ENCODE results near the gene NEMP1. TPM values are rescaled to one million over a fixed set of nuclear protein-coding genes. Genes with fewer than 3 reads are reported as not detected.

Gene NEMP1
- total and polyA plus RNA-seq, 2 experiments from 2014 or later, result 5.9 to 7.6 TPM

GRCh38 chr12:57089271-57090245 lies 11.0 kb upstream of the NEMP1 start:
- no peaks in the 10 kb centered on the region for H3K9me2 ChIP-seq (ENCODE audit: insufficient read depth)
- H4K20me1 ChIP-seq (ENCODE audit: insufficient read depth), result no peaks in the 10 kb centered on the region
- H3K4me3 ChIP-seq, result peak overlapping the region; percentile 93
- no peaks in the 10 kb centered on the region for H3K9me3 ChIP-seq (ENCODE audit: low read depth)
- peaks cover 42% of the 10 kb centered on the region for H3K79me2 ChIP-seq (ENCODE audit: insufficient read depth)
- no peaks in the 10 kb centered on the region for H3K27me3 ChIP-seq (replicated peaks; ENCODE audit: insufficient read depth)
- in situ Hi-C loops (cut with MboI), result no loop called here
- no peak overlapping the region for H2AFZ ChIP-seq
- H3K36me3 ChIP-seq (ENCODE audit: low read depth), result peaks cover 23% of the 10 kb centered on the region
- 1 to 2% methylated on average over 40 to 45 of the region's 45 CpGs for WGBS, 2 experiments (ENCODE audit: low coverage in 1 of 2, low lambda C conversion rate in 2 of 2, missing lambda C conversion rate in 2 of 2)
- H3F3A ChIP-seq (ENCODE audit: insufficient read depth), result peaks cover 38% of the 10 kb centered on the region
- peak overlapping the region; percentile 86 for H3K4me2 ChIP-seq (ENCODE audit: unreplicated experiment)
- H3K4me1 ChIP-seq (ENCODE audit: insufficient read depth), result peaks cover 37% of the 10 kb centered on the region
- H3K9ac ChIP-seq, result peak overlapping the region; percentile 89
- TF ChIP-seq EZH2phosphoT487 (IDR thresholded peaks at IDR 0.05; ENCODE audit: insufficient read depth, low read depth) (no peak), EZH2 (IDR thresholded peaks at IDR 0.05; ENCODE audit: insufficient read depth, poor library complexity, severe bottlenecking) (no peak)
- H3K27ac ChIP-seq, result peak overlapping the region; percentile 85
- peak; percentile 73 for DNase-seq

GRCh38 chr12:57088354-57089270 lies 10.0 kb upstream of the NEMP1 start, which contains the start of gene NAB2:
NAB2 (plus strand) TSS chr12:57089114; CDS start chr12:57089272, 158 bp downstream.
- peaks cover 21% of the 10 kb centered on the region for H3K36me3 ChIP-seq (ENCODE audit: low read depth)
- peak within 1 kb of the TSS; percentile 86 for H3K4me2 ChIP-seq (ENCODE audit: unreplicated experiment)
- H3K9me2 ChIP-seq (ENCODE audit: insufficient read depth), result no peaks in the 10 kb centered on the region
- H3K9me3 ChIP-seq (ENCODE audit: low read depth), result no peaks in the 10 kb centered on the region
- peaks cover 42% of the 10 kb centered on the region for H3K79me2 ChIP-seq (ENCODE audit: insufficient read depth)
- peak within 1 kb of the TSS; percentile 91 for H3K9ac ChIP-seq
- TF ChIP-seq EZH2phosphoT487 (IDR thresholded peaks at IDR 0.05; ENCODE audit: insufficient read depth, low read depth) (no peak), EZH2 (IDR thresholded peaks at IDR 0.05; ENCODE audit: insufficient read depth, poor library complexity, severe bottlenecking) (no peak)
- peaks cover 29% of the 10 kb centered on the region for H3K4me1 ChIP-seq (ENCODE audit: insufficient read depth)
- no peaks in the 10 kb centered on the region for H3K27me3 ChIP-seq (replicated peaks; ENCODE audit: insufficient read depth)
- peak; percentile 98 for DNase-seq
- peak within 1 kb of the TSS; percentile 93 for H3K4me3 ChIP-seq
- no peaks in the 10 kb centered on the region for H4K20me1 ChIP-seq (ENCODE audit: insufficient read depth)
- peak within 1 kb of the TSS; percentile 99 for H3K27ac ChIP-seq
- no peak within 1 kb of the TSS for H2AFZ ChIP-seq
- WGBS, 2 experiments (ENCODE audit: low coverage in 1 of 2, low lambda C conversion rate in 2 of 2, missing lambda C conversion rate in 2 of 2), result 1 to 2% methylated on average over 30 to 90 of the region's 91 CpGs
- peaks cover 34% of the 10 kb centered on the region for H3F3A ChIP-seq (ENCODE audit: insufficient read depth)
- in situ Hi-C loops (cut with MboI), result no loop called here

DNA sequence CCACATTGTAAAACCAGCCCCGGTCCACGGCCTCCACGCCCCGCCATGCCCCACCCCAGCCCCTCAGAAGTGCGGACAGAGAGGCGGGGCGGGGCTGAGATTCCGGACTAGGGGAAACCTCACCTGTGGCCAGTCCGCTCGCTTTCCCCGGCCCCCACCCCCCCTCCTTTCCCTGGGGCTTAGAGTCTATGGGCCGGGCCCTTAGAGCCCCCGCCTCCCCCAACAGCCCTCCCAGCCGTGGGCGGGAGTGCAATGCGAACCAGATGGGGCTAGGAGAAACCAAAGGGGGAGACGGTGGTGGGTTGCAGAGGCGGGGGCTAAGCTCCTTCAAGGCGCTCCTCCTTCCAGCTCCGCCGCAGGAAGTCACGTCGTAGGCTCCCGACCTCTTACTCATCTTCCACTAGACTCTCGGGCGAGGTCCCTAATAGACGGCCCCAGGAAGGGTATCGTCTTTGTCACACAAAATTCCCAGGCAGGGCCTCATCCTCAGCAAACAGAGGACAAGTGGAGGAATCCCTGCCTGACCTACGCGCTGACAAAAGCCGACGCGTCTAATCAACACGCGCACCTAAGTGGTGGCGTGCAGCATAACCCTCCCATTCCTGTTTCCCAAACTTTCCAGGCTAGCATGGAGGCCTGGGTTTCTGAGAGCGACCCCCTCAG lies 9.2 kb upstream of the NEMP1 start:
- TF ChIP-seq EZH2 (IDR thresholded peaks at IDR 0.05; ENCODE audit: insufficient read depth, poor library complexity, severe bottlenecking) (no peak), EZH2phosphoT487 (IDR thresholded peaks at IDR 0.05; ENCODE audit: insufficient read depth, low read depth) (no peak)
- Histone ChIP-seq H3K4me1 (ENCODE audit: insufficient read depth) (peaks cover 21% of the 10 kb centered on the region), H3K9ac (peak overlapping the region; percentile 91), H3K9me2 (ENCODE audit: insufficient read depth) (no peaks in the 10 kb centered on the region), H3K36me3 (ENCODE audit: low read depth) (peaks cover 17% of the 10 kb centered on the region), H3K9me3 (ENCODE audit: low read depth) (no peaks in the 10 kb centered on the region), H3K27ac (peak overlapping the region; percentile 99), H3F3A (ENCODE audit: insufficient read depth) (peaks cover 33% of the 10 kb centered on the region), H3K79me2 (ENCODE audit: insufficient read depth) (peaks cover 37% of the 10 kb centered on the region), H3K27me3 (replicated peaks; ENCODE audit: insufficient read depth) (no peaks in the 10 kb centered on the region), H3K4me2 (ENCODE audit: unreplicated experiment) (peak overlapping the region; percentile 81), H2AFZ (no peak overlapping the region), H3K4me3 (peak overlapping the region; percentile 80), H4K20me1 (ENCODE audit: insufficient read depth) (no peaks in the 10 kb centered on the region)
- 0 to 1% methylated on average over 22 to 37 of the region's 37 CpGs for WGBS, 2 experiments (ENCODE audit: low coverage in 1 of 2, low lambda C conversion rate in 2 of 2, missing lambda C conversion rate in 2 of 2)
- in situ Hi-C loops (cut with MboI), result no loop called here
- peak; percentile 95 for DNase-seq
